Measurements from ENCODE around the gene DIP2C.
"Not testable (repeated sequence)": the region's sequence is repeated elsewhere in the genome, so short reads cannot be mapped to it uniquely, and the experiment has no call there.

Gene DIP2C

DNA sequence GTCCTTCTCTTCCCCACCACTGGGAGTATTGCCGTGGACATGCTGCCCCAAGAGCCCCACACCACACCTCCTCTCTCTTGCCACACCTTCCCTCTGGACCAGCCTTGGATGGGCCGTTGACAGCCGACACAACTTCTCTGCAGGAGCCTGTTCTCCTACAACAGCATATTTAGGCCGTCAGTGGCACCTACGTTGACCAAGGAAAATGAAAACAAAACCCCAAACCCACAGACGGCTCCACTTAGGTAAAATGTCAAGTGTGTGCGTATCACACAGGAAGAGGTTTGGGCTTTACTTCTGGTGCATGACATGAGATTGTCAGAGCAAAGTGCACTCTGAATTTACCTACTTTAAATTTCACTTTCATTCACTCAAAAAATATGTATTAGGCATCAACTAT lies 307.7 kb downstream of the DIP2C start:
- DNase-seq, result no peak

DNA sequence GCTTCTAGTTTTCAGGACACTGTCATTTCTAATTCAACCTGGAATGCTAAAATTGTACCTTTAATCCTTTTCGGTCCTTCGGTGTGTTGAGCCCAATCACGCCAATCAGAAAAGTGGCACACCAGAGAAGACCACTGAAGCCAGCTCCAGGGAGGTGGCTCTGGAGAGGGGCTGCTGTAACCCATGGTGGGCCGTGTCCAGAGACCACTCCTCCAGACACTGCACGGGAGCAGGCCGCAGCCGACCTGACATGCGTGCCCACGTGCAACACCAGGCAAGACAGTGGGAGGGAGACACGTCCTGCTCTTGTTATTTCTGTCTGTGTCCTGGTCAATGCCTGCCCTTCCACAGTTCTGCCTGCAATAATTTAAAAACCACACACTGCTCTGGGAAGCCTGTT lies 308.1 kb downstream of the DIP2C start:
- DNase-seq, result no peak

DNA sequence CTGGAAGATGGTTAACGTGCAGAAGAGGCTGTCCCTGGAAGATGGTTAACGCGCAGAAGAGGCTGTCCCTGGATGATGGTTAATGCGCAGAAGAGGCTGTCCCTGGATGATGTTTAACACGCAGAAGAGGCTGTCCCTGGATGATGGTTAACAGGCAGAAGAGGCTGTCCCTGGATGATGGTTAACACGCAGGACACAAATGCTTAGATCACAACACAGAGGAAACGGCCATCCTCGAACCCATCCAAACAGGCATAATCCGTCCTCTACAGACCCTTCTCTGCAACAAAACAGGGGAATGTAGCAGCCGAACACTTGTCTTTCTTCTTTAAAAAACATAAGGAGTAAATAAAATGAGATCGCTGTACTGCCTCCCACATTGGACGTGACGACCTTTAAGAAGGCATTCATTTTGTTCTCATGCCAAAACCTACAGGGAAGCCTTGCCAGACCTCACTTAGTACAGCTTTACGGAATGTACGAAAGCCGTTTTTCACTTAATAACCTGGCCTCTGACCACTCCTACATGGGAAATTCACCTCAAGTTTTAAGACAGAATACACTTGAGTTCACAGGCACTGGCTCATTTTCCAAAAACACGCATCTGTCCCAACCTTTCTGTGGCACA lies 309.0 kb downstream of the DIP2C start:
- peak; percentile 46 for DNase-seq

DNA sequence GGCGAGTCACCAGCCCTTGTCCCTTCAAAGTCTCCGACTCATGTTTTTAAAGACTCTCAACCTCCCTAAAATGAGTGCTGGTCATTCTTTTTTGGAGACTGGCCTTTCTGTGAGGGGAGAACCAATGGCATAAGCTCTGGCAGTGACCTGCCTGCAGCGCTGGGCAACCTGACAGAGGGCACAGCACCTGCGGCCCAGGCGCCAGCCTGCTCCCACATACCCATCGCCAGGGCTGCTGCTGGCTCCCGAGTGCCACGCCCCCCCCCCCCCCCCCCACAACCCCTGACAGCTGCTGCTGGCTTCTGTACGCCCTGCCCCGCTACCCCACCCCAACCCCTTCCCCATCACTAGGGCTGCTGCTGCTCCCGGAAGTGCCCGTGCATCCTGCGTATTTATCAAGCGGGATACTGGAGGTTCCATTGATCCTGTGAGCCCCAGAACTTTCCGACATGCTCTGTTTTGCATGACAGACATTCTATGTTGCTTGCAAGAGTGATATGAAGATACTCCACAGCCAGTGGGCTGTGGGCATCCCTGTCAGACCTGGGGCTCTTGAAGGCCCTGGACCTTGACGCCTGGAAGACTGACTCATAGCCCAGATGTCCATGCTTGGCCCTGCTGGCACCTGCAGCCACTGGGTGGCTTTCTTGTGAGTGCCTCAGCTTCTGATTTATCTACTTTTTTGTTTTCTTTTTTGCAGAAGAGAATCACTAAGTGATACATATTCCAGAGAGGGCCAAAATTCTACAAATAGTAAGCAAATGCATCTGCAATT lies 310.4 kb downstream of the DIP2C start:
- no peak for DNase-seq

DNA sequence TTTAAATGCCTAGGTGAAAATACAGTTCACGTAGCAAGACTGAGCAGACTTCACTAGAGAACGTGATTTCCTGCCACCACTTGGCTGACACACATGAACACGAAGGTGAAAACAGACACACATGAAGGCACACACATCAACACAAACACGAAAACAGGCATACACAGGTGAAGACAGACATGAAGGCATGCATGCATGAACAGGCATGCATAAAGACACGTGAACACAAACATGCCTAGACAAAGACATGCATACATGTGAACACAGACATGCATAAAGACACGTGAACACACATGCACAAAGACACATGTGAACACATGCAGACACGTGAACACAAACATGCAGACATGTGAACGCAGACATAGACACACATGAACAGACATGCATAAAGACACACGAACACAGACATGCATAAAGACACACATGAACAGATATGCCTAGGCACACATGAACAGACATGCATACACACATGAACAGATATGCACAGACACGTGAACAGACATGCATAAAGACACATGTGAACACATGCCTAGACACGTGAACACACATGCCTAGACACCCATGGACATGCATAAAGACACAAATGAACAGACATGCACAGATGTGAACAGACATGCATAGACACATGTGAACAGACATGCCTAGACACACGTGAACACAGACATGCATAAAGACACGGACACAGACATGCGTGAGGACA lies 311.1 kb downstream of the DIP2C start:
- DNase-seq, result no peak

DNA sequence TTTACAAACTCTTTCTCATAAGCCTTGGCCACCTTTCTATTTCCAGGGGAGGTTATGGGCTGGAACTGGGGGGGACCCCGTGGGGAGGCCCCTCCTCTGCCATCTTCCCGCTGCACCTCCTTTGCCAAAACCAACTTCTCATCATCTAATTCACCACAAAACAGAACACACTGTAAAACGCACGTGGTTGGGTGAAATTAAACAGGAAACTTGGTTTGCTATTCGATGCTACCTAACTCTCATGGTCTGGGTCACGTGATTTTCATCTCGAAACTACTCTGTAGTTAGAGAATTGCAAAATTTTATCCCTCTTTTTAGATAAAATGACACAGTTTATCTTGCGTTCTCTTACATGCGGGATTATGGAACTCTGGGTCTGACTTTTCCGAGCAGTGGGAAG lies 312.2 kb downstream of the DIP2C start:
- no peak for DNase-seq

DNA sequence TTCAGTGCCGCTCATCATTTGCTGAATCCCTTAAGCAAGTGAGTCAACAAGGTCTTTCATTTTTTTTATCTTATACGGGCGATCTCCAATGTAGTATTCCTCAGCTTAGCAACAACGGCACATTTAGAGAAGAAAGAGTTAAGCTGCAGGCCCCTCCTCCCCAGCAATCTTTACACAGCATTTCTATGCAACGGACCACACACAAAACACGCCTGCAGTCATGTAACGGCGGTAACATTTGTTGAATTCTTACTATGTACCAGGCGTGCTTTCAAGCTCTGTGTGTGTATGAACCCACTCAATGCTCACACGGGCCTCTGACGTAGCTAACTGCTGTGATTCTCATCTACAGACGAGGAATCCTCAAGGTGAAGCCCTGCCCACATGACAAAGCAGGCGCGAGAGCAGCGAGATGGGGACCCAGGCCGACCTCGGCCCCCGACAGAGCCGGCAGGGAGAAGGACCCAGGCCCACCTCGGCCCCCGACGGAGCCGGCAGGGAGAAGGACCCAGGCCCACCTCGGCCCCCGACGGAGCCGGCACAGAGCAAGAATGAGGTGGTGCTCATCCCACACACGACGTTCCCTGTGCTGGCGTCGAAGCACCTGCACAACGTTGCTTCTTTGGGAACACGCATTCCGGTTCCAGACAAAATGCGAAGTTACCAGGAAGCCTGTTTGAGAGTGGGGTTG lies 313.5 kb downstream of the DIP2C start:
- DNase-seq, result peak; percentile 5

DNA sequence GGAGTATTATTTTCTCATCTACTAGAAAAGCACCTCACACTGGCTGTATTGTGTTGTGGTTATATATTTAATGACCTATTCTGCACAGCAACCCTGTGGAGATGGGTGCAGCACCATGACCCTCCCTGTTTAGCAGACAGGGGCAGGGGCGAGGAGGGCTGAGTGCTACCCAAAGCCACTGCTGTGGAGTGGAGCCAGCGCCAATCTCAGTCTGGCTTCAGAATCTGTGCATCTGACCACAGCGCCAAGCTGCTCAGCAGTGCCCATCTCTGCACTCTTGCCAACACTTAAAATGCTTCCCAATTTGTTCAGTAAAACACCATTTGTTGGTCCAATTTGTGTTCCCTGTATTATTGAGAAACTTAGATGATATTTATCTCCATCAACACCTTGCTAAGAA lies 315.1 kb downstream of the DIP2C start:
- no peak for DNase-seq

DNA sequence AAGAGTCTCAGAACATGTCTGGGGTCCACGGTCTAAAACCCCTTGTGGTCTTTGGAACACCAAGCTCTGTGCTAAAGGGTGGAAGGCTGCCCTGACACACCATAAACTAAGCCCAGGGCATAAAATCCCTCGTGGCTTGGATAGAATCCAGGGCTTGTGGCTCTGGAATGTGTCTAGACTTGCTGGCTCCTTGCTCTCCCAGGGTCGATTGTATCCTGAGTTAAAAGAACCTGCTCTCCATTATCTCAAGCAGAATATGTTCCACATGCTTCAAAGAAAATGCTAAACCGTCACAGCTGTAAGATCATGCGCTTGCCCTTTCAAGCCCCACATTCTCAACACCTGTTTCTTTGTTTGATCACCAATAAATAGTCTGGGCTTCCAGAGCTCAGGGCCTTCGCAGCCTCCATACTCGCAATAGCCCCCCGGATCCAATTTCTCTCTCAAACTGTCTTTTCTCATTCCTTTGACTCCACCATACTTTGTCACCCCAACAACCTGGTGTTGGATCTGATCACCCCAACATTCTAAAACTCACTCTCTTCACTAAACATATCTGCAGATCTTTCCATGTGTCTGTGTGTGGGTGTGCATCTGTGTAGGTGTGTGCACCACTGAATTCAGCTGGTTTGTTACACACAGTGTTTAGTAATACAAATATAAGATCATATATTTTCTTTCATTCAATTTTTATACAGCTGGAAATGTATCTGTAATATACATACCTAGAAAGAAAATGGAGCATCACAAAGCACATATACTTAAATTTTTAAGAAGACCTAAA lies 315.8 kb downstream of the DIP2C start:
- peak; percentile 88 for DNase-seq

DNA sequence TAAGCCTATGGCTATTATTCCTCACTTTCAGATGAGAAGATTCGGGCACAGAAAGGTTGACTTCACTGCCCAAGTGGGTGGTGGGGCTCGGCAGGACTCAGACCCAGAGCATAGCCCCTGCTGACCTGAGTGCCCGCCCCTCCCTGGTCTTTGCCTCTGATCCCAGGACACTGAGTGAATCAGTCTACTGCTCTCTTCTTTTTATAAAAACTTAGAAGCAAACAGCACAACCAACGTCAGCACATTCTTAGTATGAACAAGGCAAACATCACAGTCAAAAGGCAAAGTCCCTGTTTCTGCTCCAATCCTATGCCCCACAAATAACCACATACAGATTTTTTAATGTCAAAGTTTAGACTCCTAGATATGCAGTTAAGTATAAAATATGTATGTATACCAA lies 316.5 kb downstream of the DIP2C start:
- DNase-seq, result peak; percentile 60

DNA sequence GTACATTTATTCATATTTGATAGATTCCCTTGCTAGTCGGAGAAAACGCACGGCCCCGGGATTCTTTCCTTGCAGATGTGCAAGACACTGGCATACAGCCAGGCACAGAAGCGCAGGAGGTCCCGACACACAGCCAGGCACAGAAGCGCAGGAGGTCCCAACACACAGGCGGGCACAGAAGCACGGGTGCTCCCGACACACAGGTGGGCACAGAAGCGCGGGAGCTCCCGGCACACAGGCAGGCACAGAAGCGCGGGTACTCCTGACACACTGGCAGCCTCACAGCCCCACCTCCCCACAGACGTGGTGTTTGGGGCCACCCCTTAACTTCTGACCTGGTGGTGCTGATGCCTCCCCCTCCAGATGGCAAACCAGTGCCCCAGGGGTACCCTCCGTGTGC lies 316.9 kb downstream of the DIP2C start:
- DNase-seq, result no peak

DNA sequence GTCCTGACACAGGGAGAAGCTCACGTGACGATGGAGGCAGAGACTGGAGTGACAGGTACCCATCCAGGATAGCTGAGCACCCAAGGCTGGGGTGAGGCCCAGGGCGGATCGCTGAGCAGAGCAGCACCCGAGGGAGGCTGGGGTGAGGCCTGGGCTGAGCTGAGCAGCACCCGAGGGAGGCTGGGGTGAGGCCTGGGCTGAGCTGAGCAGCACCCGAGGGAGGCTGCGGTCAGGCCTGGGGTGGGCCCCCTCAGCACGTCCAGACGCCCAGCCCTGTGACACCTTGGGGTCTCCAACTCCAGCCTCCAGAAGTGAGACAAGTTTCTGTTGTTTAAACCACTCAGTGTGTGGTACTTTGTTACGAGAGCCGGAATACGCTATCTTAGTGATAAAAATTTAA lies 318.0 kb downstream of the DIP2C start:
- no peak for DNase-seq

DNA sequence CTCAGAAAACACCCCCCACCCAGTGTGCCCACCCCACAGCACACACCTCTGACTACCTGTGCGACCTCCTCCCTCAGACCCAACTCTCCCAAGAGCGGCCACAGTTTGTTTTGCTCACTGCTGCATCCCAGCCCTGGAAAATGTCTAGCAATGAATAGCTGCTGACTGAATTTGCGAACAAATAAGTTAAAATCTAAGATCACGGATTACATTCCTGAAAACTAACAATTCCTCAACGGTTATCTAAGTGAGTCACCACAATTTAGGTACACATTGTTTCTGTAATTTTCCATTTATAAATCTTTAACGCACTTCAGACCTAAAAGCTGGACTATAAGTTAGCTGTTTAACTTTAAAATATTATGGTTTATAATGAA lies 319.0 kb downstream of the DIP2C start:
- DNase-seq, result peak; percentile 33

DNA sequence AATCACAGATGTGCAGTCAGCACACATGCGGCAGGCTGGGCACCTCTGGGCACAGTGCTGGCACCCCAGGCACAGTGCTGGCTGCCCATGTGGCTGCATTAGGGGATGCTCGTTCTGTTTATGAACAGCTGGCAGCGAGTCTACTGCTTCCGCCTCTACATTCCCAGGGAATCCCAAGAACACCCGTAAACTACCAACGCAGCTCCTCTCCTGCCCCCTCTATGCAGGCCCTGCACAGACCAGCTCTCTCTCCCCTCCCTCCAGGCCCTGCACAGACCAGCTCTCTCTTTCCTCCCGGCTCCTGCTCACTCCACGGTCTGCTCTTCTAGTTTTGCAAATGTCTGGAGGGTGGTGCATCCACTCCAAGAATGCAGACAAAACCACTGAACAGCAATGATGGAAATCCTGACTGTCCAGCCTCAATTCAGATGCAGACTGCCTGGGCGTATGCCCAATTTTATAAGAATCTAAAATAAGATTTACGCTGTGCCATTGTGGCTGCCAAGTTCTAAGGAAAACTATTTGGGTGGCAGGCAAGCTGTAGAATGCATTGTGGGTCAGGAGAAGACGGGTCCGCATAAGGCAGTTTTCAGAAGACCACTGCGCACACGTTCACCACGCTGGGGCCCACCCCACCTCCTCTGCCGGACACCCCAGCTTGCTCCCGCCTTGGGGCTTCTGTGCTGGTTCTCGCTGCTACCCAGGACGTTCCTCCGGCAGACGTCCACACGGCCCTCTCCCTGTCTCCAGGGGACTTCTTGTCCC lies 319.6 kb downstream of the DIP2C start:
- DNase-seq, result peak; percentile 90

DNA sequence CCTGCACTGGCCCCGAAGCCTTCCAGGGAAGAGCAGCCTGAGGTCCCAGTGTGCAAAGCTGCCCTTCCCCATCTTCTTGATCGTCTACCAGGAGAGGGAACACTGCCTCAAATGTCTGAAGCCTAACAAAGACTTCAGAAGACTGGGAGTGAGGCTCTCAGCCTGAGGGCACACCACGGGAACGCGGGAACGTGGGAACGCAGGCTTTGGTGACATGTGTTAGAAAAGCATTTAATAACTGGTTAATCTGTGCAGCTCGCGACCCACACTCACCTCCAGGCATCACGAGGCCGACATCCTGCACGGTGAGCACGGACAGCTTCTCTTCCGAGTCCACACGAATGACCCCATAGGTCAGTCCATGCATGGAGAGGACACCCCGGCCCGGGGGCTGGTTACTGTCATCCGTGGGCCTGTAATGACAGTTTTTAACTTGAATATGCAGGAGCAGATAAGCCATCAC lies 320.2 kb downstream of the DIP2C start:
- DNase-seq, result no peak

DNA sequence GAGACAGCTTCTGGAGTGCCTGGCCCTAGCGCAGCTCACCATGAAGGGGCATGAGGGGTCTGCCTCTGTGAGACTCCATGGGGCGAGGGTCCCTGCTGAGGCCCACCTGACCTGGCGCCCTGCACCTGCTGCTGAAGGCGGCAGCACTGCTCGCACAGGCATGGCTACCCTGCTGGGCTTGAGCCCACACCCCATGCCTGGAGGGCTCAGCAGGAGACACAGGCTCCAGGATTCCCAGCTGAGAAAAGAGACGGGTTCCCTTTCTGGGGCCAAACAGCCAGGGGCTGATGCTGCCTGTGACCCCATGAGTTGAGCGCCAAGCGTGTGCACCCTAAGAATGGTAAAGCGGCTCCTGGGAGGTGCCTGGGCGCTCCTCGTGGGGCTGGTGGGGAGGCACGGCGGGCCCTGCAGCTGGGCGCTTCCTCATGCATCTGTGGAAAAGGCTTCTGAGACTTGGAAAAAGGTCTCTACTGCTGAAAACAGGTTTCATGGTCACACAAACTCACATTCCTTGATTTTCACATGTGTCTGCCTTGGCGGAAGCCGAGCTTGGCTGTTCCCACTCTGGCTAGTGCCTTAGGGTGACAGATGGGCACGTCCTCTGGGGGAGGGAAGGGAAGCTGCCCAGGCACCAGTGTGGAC lies 320.8 kb downstream of the DIP2C start:
- no peak for DNase-seq

DNA sequence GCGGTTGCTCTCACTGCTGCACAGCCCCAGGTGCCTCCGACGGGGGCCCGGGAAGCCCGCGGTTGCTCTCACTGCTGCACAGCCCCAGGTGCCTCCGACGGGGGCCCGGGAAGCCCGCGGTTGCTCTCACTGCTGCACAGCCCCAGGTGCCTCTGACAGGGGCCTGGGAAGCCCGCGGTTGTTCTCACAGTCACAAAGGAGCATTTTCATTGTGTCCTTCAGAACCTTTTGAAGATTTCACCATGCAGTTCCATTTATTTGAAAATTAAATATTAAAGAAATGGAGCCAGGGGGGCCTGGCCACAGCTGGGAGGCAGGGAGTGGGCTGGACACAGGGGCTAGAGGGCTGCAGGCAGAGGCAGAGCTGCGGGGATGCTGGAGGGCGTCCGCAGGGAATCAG lies 321.4 kb downstream of the DIP2C start:
- DNase-seq, result not testable (repeated sequence)

DNA sequence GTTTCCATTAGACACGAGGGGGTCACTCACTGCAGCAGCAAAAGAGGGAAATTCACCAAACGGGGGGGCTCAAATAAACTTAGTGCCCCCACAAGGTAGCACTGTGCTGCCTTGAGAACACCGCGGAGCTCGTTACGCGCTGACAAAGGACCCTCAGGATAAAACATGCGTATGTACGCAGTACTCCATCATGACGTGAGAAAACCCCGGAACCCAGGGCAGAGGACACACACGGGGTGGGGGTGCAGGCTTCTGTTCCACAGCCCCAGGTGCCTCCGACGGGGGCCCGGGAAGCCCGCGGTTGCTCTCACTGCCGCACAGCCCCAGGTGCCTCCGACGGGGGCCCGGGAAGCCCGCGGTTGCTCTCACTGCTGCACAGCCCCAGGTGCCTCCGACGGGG lies 321.8 kb downstream of the DIP2C start:
- DNase-seq, result no peak

DNA sequence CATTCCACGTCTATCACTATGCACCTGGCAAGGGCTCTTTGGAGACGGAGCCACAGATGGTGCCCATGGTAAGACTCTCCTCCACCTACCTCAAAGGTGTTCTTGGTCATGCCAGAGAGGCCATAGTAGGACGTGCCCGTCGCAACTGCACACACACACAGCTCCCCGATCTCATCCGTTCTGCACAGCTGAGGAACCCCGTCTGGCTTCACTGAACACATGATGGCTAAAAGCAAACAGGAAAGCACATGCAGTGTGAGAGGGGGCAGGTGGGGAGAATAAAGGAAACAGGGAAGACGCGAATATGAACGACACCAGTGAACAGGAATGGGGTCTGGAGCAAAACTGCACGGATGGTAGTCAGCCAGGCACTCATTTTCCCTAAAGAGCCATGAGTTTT lies 323.3 kb downstream of the DIP2C start:
- no peak for DNase-seq

DNA sequence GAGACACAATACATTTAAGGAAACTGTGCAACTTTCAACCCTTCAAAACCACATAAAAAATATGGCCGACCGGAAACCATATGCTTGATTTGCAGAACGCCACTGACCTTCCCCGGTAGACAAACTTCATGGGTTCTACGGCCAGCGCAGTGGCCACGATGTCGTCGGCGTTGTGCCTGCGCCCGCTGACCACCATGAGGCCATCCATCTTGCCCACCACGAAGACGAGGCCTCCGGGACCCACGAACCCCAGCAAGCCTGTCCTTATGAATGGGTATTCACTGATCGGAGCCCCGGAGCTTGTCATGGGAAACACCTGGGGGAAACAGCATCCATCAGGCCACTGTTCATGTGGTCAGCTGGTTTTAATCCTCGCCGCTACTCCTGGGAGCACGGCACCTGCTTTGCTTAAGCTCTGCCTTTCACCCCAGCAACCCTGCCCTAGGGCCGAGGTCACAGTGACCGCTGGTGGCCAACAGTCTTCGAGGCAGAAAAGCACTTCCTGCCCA lies 325.1 kb downstream of the DIP2C start:
- no peak for DNase-seq

DNA sequence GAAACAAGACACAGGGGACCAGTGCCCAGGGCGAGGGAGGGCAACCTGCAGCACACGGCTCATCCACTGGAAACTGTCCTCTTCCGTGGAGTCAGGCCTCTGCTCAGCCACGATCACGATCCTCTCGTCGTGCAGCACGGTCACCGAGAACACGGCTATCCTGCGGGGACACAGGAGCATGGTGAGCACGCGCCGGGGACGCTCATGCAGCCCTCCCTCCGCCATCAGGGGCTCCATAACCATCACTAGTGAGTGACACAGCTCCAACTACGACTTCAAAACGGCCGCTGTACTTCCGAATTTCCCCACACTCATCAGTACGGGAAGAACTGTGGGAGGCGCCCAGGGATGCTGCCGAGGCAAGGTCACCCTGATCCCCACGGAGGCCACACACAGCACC lies 326.3 kb downstream of the DIP2C start:
- no peak for DNase-seq
